ENCODE results near the gene OR1F1.

GRCh38 chr16:3171855-3172593 is 16.0 kb upstream of the OR1F1 start:
- TF ChIP-seq CTCF (IDR thresholded peaks at IDR 0.05) (no peak), EZH2 (IDR thresholded peaks at IDR 0.05; ENCODE audit: borderline replicate concordance, insufficient read depth, low read depth, low read length, poor library complexity, severe bottlenecking) (no peak)
